Activated T-cell treated with anti-CD3 and anti-CD28 coated beads for 1 hour (primary cell): ENCODE measurements around the gene ZKSCAN3.
"Not testable (repeated sequence)": the region's sequence is repeated elsewhere in the genome, so short reads cannot be mapped to it uniquely, and the experiment has no call there.

Experiments used
- DNase-seq: peaks from one replicate; pipeline ENCODE4 v3.0.0-alpha.2; 2020; ENCODE audit warnings: low read depth

ZKSCAN3 gene

GRCh38 chr6:28343898-28344677 lies 5.7 kb upstream of the ZKSCAN3 start:
- DNase-seq, result no peak

DNA sequence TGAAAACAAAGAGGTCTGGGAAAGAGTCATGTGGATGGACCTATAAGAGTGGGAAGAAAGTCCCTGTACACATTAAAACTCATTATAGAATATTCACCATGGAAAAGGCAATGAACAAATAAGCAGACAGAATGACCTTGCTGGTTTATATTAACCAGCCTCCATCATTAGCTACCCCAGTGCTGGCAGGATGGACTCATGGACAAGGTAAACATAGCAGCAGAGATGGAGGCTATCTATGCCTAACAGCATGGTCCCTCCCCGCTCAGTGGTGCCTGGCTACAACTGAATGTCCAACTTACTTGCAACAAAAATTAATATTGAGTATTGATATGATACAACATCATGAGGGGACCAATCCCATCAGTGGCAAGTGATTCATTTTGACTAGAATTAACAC lies 4.5 kb upstream of the ZKSCAN3 start:
- DNase-seq, result no peak

GRCh38 chr6:28347119-28347518 lies 2.6 kb upstream of the ZKSCAN3 start:
- no peak for DNase-seq

DNA sequence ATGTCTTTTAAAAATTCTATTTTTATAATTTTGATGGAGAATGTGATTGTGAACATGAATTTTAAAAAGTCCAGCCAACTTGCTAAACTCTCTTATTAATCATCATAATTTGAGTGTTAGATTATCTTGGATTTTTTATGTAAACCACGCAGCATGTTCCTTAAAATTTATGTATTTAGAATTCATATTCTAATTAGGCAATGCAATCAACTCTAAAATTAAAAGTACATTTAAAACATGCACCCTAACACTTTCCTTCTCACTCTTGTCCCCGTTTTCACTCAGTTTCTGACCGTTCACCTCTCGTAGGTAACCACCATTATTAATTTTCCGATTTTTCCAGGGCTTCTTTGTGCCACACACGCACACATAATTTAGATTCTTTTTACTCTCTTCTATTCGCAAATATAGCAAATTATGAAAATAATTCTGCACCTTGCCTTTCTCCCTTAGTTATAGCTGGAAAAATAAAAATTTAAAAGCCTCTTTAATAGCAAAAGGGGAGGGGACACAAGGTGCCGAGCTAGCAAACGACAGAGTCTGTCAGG lies 329 bp upstream of the ZKSCAN3 start:
- DNase-seq, result no peak

DNA sequence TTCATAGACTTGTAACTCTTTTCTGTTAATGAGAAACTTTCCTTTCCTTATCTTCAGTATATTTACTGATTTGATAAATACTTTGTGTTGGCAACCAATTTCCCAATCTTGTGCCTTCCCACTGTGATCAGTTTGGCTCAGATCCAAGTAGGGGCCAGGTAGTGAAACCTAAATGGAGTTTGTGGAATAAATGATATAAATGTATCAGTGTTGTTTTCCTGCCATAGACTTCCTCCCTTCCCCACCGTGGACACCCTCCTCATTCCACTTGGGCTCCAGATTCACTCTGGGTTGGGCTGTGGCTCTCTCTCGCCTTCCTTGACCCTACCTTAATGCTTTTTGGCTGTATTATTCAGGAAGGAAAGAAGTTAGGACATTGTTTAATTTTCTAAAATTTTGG lies 1.3 kb downstream of the ZKSCAN3 start:
- DNase-seq, result no peak

- DNase-seq, result no peak
Measured at GRCh38 chr6:28351493-28351925, 1.8 kb downstream of the ZKSCAN3 start.

DNA sequence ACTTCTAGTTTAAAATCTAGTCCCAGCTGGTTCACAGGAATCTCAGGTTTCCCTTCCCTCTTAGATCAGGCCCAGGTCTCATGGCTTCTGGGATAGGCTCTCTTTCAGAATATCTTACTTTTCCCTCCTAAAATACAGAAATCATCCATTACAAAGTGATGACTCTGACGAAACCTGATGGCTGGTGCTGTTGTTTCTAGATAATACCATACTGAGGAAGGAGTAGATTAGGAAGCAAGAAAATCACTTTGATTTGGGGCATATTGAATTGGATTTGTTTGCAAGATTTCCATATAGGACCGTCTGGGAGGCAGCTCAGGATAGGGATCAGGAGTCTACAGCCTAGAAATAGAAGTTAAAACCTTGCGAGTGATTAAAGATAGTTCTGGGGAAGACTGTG lies 3.6 kb downstream of the ZKSCAN3 start:
- DNase-seq, result no peak

- no peak for DNase-seq
Measured at GRCh38 chr6:28353981-28354676, 4.4 kb downstream of the ZKSCAN3 start.

DNA sequence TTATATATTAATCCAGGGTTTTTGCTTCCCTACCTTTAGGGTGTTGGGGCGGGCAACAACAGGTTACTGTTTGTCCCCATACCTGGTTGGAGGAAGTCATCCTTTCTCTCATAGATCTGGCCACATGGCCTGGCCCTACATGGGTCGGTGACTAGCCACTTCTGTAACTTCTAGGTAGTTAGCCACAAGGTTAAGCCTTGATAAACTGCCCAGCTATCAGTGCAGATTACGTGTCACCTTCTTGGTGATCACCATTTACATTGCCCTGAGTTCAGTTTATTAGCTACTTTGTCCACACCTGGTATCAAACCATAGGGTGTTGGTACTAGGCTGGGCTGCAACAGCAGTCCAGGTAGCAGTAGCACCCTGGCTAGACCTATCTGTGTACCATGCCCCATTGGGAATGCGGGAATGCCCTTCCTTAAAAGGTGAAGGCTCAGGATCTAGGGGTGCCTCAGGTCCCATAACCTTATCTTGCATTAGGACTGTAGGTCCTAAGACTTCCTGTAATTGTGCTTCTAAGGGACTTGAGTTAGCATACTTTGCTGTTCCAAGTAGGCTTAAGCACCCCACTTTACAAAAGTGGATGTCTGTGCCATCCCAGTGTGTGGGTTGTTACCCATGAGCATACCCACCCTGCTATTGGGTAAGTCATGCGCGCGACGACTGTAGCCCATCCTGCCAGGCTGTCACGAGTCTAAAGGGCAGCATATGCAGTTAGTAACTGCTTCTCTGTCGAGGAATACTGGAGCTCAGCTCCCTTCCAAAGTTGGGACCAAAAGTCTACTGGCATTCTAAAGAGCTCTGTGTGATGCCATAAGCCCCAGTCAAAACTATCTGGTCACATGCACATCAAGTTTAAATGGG lies 5.2 kb downstream of the ZKSCAN3 start:
- no peak for DNase-seq

GRCh38 chr6:28355743-28356665 lies 6.3 kb downstream of the ZKSCAN3 start:
- DNase-seq, result peak; percentile 30

DNA sequence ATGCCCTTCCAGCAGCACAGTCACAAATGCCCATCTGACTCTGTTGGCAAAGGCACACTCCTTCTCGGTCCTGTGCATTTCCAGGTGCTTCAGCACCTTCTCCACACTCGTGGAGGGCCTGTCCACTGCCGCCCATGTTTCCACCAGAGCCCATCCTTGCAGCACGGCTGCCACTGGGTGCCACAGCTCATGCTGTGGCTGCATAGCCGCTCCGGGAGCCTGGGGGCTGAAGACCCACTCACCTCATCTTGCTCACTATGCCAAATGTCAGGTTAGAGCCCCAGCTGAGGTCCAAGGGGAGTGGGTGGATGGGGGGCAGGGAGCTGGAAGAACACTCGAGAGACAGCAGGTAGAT lies 6.9 kb downstream of the ZKSCAN3 start:
- no peak for DNase-seq

GRCh38 chr6:28357036-28357435 lies 7.3 kb downstream of the ZKSCAN3 start:
- no peak for DNase-seq

- DNase-seq, result not testable (repeated sequence)
Measured at GRCh38 chr6:28359562-28359961, 9.8 kb downstream of the ZKSCAN3 start.

- no peak for DNase-seq
Measured at GRCh38 chr6:28360961-28361360, 11.2 kb downstream of the ZKSCAN3 start.

GRCh38 chr6:28365590-28365989 lies 15.8 kb downstream of the ZKSCAN3 start:
- DNase-seq, result not testable (repeated sequence)

GRCh38 chr6:28368522-28368921 lies 18.8 kb downstream of the ZKSCAN3 start:
- no peak for DNase-seq

DNA sequence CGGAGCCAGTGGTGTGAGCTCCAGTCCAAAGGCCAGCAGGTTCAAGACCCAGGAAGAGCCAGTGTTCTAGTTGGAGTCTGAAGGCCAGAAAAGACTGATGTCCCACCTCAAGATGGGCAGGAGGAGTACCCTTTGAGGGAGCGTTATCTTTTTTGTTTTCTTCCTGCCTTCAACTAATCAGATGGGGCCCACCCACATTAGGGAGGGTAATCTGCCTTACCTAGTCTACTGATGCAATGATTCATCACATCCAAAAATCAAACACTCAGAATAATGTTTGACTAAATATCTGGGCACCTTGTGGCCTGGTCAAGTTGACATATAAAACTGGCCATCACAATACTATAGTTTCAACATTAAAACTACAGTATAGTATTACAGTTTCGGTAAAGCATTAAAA lies 19.7 kb downstream of the ZKSCAN3 start:
- DNase-seq, result no peak

DNA sequence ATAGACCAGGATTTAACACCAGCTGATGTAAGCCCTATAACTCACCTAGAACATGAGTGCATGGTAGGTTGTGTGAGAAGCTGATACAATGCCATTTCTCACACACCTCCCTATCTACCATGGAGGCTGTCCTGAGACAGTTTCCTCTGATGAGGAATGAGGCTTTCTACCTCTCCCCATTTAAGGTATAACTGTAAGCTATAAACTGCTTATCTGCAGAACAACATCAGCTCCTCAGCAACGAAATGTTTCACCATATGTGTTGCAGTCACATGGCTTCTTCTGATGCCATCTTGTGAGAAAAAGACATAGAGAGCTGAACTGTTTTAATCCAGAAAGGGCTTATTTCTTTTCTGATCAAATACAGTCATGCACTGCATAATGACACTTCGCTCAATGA lies 20.7 kb downstream of the ZKSCAN3 start:
- no peak for DNase-seq

- no peak for DNase-seq
Measured at GRCh38 chr6:28371280-28371679, 21.5 kb downstream of the ZKSCAN3 start.

DNA sequence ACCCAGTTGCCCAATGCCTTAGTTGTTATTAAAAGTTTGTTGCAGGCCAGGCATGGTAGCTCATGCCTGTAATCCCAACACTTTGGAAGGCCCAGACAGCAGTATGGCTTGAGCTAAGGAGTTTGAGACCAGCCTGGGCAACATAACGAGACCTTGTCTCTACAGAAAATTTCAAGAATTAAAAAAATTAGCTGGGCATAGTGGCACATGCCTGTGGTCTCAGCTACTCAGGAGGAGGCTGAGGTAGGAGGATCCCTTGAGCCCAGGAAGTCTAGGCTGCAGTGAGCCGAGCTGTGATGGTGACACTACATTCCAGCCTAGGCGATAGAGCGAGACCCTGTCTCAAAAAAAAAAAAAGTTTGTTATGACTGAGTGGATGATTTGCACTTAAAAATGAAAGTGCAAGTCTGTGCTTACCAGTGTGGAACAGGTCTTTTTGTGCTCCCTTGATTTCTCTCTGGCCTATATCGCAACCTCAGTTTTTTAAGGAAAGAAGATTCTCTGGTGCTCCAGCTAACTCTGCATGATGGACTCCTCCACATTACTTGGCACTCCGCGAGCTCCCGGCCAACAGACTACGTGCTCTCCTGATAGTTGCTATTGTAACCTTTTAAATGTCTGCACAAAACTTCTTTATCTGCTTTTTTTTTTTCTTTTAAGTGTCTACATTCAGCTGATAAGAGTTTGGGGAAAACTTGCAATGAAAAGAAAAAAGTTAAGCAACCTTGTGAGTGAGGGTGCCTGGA lies 22.1 kb downstream of the ZKSCAN3 start:
- no peak for DNase-seq

DNA sequence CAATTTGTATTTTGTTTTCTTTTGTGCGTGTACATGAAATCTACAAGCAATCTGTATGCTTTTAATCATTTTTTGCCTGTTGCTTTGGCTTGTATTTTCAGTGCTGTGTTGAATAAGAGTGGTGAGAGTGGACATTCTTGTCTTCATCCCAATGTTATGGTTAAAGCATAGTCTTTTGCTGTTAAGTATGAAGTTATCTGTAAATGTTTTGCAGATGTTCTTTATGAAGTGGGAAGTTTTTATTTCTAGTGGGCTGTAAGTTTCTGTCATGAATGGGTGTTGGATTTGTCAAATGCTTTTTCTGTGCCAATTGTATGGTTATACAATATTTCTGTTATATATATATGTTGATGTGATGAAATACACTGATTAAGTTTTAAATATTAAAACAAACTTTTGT lies 24.2 kb downstream of the ZKSCAN3 start:
- no peak for DNase-seq
